Stomach (tissue), 9 donors: ENCODE results near the gene REG4. TPM values are rescaled to one million over a fixed set of nuclear protein-coding genes. Genes with fewer than 3 reads are reported as not detected.

Experiments
- DNase-seq, 2 donors: peaks; one replicate each; pipeline versions ENCODE4 v3.0.0 to v3.0.0-alpha.2; 2013 to 2019
- H3K27ac ChIP-seq, 5 donors: fragments of 200-600 bp in 4 of 5; sonication (generic) in 4 of 5; one replicate each; pipeline ENCODE4 v1.5.1; 2013 to 2019; ENCODE audit warnings: mild to moderate bottlenecking in 1 of 5, moderate library complexity in 1 of 5
- H3K27me3 ChIP-seq, 3 donors: fragments of 200-600 bp; sonication (generic); one replicate each; pipeline ENCODE4 v1.5.1; 2017 to 2019; ENCODE audit warnings: mixed run types in 1 of 3
- H3K36me3 ChIP-seq, 4 donors: fragments of 200-600 bp; sonication (generic); 1 replicate in 3 of 4; 2 replicates in 1 of 4; pipeline ENCODE4 v1.5.1; 2016 to 2019
- H3K4me1 ChIP-seq, 4 donors: fragments of 200-600 bp; sonication (generic); one replicate each; pipeline ENCODE4 v1.5.1; 2016 to 2019
- H3K4me3 ChIP-seq, 4 donors: fragments of 200-600 bp; sonication (generic) in 3 of 4; one replicate each; pipeline ENCODE4 v1.5.1; 2016 to 2019; ENCODE audit warnings: mild to moderate bottlenecking in 1 of 4
- H3K9me3 ChIP-seq, 4 donors: fragments of 200-600 bp; sonication (generic); one replicate each; pipeline ENCODE4 v1.5.1; 2016 to 2019
- CTCF ChIP-seq, 7 experiments: fragments of 450-650 bp in 4 of 7; fragments of 200-600 bp in 3 of 7; sonication (generic) in 3 of 7; IDR thresholded peaks; one replicate each; pipeline ENCODE4 v1.5.1; 2016 to 2019; ENCODE audit warnings: antibody characterized with exemption in 7 of 7, control low read depth in 2 of 7, mild to moderate bottlenecking in 1 of 7
- EP300 ChIP-seq: sonication (generic); formaldehyde crosslinking; IDR thresholded peaks from one replicate; pipeline ENCODE4 v1.6.1; 2017; ENCODE audit warnings: antibody characterized with exemption
- POLR2A ChIP-seq, 4 donors: fragments of 450-650 bp; IDR thresholded peaks; one replicate each; pipeline ENCODE4 v1.6.1; 2016; ENCODE audit warnings: antibody characterized with exemption in 4 of 4, control low read depth in 2 of 4, mild to moderate bottlenecking in 1 of 4, moderate library complexity in 1 of 4
- POLR2AphosphoS5 ChIP-seq, 3 donors: sonication (generic); formaldehyde crosslinking; IDR thresholded peaks; one replicate each; pipeline ENCODE4 v1.6.1; 2016; ENCODE audit warnings: antibody characterized with exemption in 3 of 3
- WGBS, 5 donors: extraction: QIAGEN DNeasy Blood & Tissue Kit in 3 of 5; methylation state at CpG; one replicate each; pipeline versions ENCODE4 v1.1.5 to v1.1.7; 2013 to 2018; 5-methylcytosine and 5-hydroxymethylcytosine counted together
- intact Hi-C: fragments of 100-400 bp; cut with DNase I; formaldehyde crosslinking; loops from one replicate; pipeline ENCODE4 v1.15.1; 2023; ENCODE audit warnings: low total_unique reads
- polyA plus RNA-seq, 3 donors: library from polyadenylated mRNA; stranded (reverse); fragments of 200-250 nt; gene quantifications; one replicate each; pipeline ENCODE4 v1.2.3, GENCODE V29; 2013
- total RNA-seq, 5 donors: library from RNA; depleted of rRNA; stranded (reverse); fragments of >200 nt; gene quantifications; one replicate each; pipeline versions ENCODE4 v1.1.0 to v1.2.3, GENCODE V29; 2014 to 2016
- donor health status: healthy with polysubstance abuse.
- donor health status: Bipolar disorder and iron deficiency.
- donor health status: healthy.

The REG4 gene
- total and polyA plus RNA-seq, 8 donors = 0.18 to 9.2 (median 3.4) TPM; not detected in 4

GRCh38 chr1:119772298-119772697, 39.0 kb downstream of the REG4 start:
- H3K4me1 ChIP-seq = peaks cover 11 to 48% (median 43%) of the 10 kb centered on the region in 4 donors

GRCh38 chr1:119771770-119772169, 39.5 kb downstream of the REG4 start:
- Histone ChIP-seq H3K36me3 (no peaks in the 10 kb centered on the region), H3K27me3 (no peaks in the 10 kb centered on the region), H3K4me3 (no peak overlapping the region), H3K27ac (peak overlapping the region in 1 of 5 donors; percentile 56), H3K9me3 (no peaks in the 10 kb centered on the region), H3K4me1 (peaks cover 13 to 53% (median 45%) of the 10 kb centered on the region in 4 donors)
- intact Hi-C loops = no loop called here
- DNase-seq = peak in 1 of 2 donors; percentile 27
- no peak for TF ChIP-seq POLR2A (IDR thresholded peaks at IDR 0.05)
- no peak for TF ChIP-seq CTCF (IDR thresholded peaks at IDR 0.05)
- no peak for TF ChIP-seq EP300
- no peak for TF ChIP-seq POLR2AphosphoS5 (IDR thresholded peaks at IDR 0.05)
- WGBS, 5 donors = 60 to 73% (median 65%) methylated on average over 3 of the region's 3 CpGs

More at GRCh38 chr1:119772298-119772697, 39.0 kb downstream of the REG4 start:
- H3K27me3 ChIP-seq = no peaks in the 10 kb centered on the region
- intact Hi-C loops = no loop called here
- no peak overlapping the region for H3K4me3 ChIP-seq
- no peaks in the 10 kb centered on the region for H3K9me3 ChIP-seq
- no peak for DNase-seq
- no peak overlapping the region for H3K27ac ChIP-seq
- TF ChIP-seq EP300 = no peak
- TF ChIP-seq POLR2A (IDR thresholded peaks at IDR 0.05) = no peak
- TF ChIP-seq CTCF (IDR thresholded peaks at IDR 0.05) = no peak
- TF ChIP-seq POLR2AphosphoS5 (IDR thresholded peaks at IDR 0.05) = no peak
- WGBS, 5 donors = 85 to 98% (median 95%) methylated on average over 2 of the region's 2 CpGs
- H3K36me3 ChIP-seq = no peaks in the 10 kb centered on the region

- Histone ChIP-seq H3K4me1 (peaks cover 18 to 61% (median 49%) of the 10 kb centered on the region in 4 donors), H3K9me3 (no peaks in the 10 kb centered on the region), H3K4me3 (no peak overlapping the region), H3K27me3 (no peaks in the 10 kb centered on the region), H3K36me3 (no peaks in the 10 kb centered on the region), H3K27ac (no peak overlapping the region)
- intact Hi-C loops = no loop called here
- DNase-seq = peak in 1 of 2 donors; percentile 77
- TF ChIP-seq EP300 = no peak
- TF ChIP-seq POLR2AphosphoS5 (IDR thresholded peaks at IDR 0.05) = no peak
- TF ChIP-seq POLR2A (IDR thresholded peaks at IDR 0.05) = no peak
- 23 to 29% (median 25%) methylated on average over 2 of the region's 2 CpGs for WGBS, 5 donors
Measured at GRCh38 chr1:119771016-119771415, 40.2 kb downstream of the REG4 start.

- Histone ChIP-seq H3K27me3 (no peaks in the 10 kb centered on the region), H3K9me3 (no peaks in the 10 kb centered on the region), H3K4me1 (peaks cover 15 to 63% (median 38%) of the 10 kb centered on the region in 4 donors), H3K36me3 (no peaks in the 10 kb centered on the region), H3K27ac (peak within 1 kb of the TSS; percentile 4 to 83 (median 50)), H3K4me3 (peak within 1 kb of the TSS in 3 of 4 donors; percentile 3 to 44 (median 32))
- intact Hi-C loops = no loop called here
- TF ChIP-seq EP300 = no peak
- TF ChIP-seq POLR2AphosphoS5 (IDR thresholded peaks at IDR 0.05) = peak in 2 of 3 donors; percentile 49 to 88
- WGBS, 5 donors = 25 to 47% (median 28%) methylated on average over 8 of the region's 8 CpGs
- peak; percentile 85 to 87 for DNase-seq
Measured at GRCh38 chr1:119768778-119769177, 42.5 kb downstream of the REG4 start, which contains the start of gene HMGCS2. Gene HMGCS2, minus strand, starts transcription at chr1:119768905. Its CDS starts 61 bp downstream, at chr1:119768844.

- Histone ChIP-seq H3K36me3 (peaks cover 0 to under 1% (median 0%) of the 10 kb centered on the region in 4 donors), H3K27me3 (no peaks in the 10 kb centered on the region), H3K4me3 (peak overlapping the region in 3 of 4 donors; percentile 7 to 44 (median 32)), H3K4me1 (peaks cover 7 to 50% (median 31%) of the 10 kb centered on the region in 4 donors), H3K27ac (peak overlapping the region; percentile 54 to 83 (median 71)), H3K9me3 (no peaks in the 10 kb centered on the region)
- WGBS, 5 donors = 15 to 50% (median 36%) methylated on average over 2 of the region's 2 CpGs
- intact Hi-C loops = no loop called here
- no peak for DNase-seq
- no peak for TF ChIP-seq CTCF (IDR thresholded peaks at IDR 0.05)
- TF ChIP-seq EP300 = no peak
- TF ChIP-seq POLR2A (IDR thresholded peaks at IDR 0.05) = no peak
- peak in 1 of 3 donors; percentile 5 for TF ChIP-seq POLR2AphosphoS5 (IDR thresholded peaks at IDR 0.05)
Measured at GRCh38 chr1:119767486-119767885, 43.8 kb downstream of the REG4 start.
